ENCODE data around the gene GPR146.
"Not testable (repeated sequence)": the region's sequence is repeated elsewhere in the genome, so short reads cannot be mapped to it uniquely, and the experiment has no call there.

The GPR146 gene

DNA sequence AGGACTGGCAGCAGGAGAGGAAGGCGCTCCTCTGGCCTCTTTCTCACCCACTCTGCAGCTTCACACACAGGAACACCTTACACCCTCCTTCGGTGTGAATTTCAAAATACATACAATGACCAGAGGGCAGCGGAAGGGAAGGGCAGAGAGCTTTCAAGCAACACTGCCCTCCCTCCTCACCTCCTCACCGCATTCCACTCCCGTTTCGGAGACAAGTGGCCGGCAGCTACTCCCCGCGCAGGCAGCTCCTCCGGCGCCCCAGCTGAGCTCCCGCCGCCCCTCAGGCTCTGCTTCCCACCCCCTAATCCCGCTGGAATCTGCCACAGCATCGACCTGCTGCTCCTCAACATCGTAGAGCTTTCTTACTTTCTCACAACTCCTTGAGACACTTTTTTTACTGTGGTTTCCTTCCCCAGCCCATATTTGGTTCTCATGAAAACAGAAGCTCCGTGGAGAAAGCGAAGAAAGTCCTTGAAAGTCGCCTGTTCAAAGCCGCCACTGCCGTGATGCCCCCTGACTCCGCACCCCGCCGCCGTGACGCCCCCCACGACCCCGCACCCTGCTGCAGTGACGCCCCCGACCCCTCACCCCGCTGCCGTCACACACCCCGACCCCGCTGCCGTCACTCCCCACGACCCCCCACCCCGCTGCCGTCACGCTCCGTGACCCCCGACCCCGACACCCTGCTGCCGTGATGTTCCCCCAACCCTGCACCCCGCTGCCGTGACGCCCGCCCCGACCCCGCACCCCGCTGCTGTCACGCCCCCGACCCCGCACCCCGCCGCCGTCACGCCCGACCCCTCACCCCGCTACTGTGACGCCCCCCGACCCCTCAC lies 29.0 kb downstream of the GPR146 start:
- Histone ChIP-seq H3K79me2 (ENCODE audit: insufficient read depth, low read length) (no peaks in the 10 kb centered on the region), H4K20me1 (ENCODE audit: low read depth, low read length) (0 out of 2 replicates have a peak, but pooled peaks cover 4% of the 10 kb centered on the region), H2AFZ (ENCODE audit: low read depth, low read length, severe bottlenecking) (no peak overlapping the region), H3K4me2 (ENCODE audit: low read depth, low read length, poor library complexity, severe bottlenecking) (no peak overlapping the region), H3F3A (ENCODE audit: insufficient read depth) (0 out of 2 replicates have a peak, but pooled peaks cover 2% of the 10 kb centered on the region), H3K9me3 (ENCODE audit: insufficient read depth, low read length) (peaks cover 9% of the 10 kb centered on the region; the same call in 1 of the 2 replicates), H3K4me3 (ENCODE audit: insufficient read depth, low read length, poor library complexity, severe bottlenecking) (no peak overlapping the region), H3K27ac (ENCODE audit: low read depth, low read length) (no peak overlapping the region), H3K27me3 (ENCODE audit: low read length) (no peaks in the 10 kb centered on the region), H3K9me2 (replicated peaks; ENCODE audit: insufficient read depth, low read length) (no peaks in the 10 kb centered on the region), H3K36me3 (ENCODE audit: low read length) (no peaks in the 10 kb centered on the region), H3K9ac (ENCODE audit: low read length) (no peak overlapping the region)
- TF ChIP-seq EZH2phosphoT487 (conservative IDR thresholded peaks at IDR 0.05; ENCODE audit: low read length), result no peak
- TF ChIP-seq, protein P1, sequence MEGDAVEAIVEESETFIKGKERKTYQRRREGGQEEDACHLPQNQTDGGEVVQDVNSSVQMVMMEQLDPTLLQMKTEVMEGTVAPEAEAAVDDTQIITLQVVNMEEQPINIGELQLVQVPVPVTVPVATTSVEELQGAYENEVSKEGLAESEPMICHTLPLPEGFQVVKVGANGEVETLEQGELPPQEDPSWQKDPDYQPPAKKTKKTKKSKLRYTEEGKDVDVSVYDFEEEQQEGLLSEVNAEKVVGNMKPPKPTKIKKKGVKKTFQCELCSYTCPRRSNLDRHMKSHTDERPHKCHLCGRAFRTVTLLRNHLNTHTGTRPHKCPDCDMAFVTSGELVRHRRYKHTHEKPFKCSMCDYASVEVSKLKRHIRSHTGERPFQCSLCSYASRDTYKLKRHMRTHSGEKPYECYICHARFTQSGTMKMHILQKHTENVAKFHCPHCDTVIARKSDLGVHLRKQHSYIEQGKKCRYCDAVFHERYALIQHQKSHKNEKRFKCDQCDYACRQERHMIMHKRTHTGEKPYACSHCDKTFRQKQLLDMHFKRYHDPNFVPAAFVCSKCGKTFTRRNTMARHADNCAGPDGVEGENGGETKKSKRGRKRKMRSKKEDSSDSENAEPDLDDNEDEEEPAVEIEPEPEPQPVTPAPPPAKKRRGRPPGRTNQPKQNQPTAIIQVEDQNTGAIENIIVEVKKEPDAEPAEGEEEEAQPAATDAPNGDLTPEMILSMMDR (IDR thresholded peaks at IDR 0.05; ENCODE audit: insufficient read depth, low read length, poor library complexity, severe bottlenecking), result no peak

DNA sequence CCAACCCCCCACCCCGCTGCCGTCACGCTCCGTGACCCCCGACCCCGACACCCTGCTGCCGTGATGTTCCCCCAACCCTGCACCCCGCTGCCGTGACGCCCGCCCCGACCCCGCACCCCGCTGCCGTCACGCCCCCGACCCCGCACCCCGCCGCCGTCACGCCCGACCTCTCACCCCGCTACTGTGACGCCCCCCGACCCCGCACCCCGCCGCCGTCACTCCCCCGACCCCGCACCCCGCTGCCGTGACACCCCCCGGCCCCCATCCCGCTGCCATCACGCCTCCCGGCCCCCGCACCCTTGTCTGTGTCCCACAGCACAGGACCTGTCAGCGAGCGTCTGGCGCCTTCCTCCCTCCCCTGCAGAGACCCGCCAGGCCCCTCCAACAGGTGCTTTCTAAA lies 29.7 kb downstream of the GPR146 start:
- not testable (repeated sequence) for H4K20me1 ChIP-seq (ENCODE audit: low read depth, low read length); H2AFZ ChIP-seq (ENCODE audit: low read depth, low read length, severe bottlenecking); H3K9me3 ChIP-seq (ENCODE audit: insufficient read depth, low read length); H3K4me2 ChIP-seq (ENCODE audit: low read depth, low read length, poor library complexity, severe bottlenecking); H3K36me3 ChIP-seq (ENCODE audit: low read length); H3K27me3 ChIP-seq (ENCODE audit: low read length); H3K27ac ChIP-seq (ENCODE audit: low read depth, low read length); H3K79me2 ChIP-seq (ENCODE audit: insufficient read depth, low read length); H3K9me2 ChIP-seq (replicated peaks; ENCODE audit: insufficient read depth, low read length); H3K9ac ChIP-seq (ENCODE audit: low read length); H3F3A ChIP-seq (ENCODE audit: insufficient read depth); H3K4me3 ChIP-seq (ENCODE audit: insufficient read depth, low read length, poor library complexity, severe bottlenecking)

DNA sequence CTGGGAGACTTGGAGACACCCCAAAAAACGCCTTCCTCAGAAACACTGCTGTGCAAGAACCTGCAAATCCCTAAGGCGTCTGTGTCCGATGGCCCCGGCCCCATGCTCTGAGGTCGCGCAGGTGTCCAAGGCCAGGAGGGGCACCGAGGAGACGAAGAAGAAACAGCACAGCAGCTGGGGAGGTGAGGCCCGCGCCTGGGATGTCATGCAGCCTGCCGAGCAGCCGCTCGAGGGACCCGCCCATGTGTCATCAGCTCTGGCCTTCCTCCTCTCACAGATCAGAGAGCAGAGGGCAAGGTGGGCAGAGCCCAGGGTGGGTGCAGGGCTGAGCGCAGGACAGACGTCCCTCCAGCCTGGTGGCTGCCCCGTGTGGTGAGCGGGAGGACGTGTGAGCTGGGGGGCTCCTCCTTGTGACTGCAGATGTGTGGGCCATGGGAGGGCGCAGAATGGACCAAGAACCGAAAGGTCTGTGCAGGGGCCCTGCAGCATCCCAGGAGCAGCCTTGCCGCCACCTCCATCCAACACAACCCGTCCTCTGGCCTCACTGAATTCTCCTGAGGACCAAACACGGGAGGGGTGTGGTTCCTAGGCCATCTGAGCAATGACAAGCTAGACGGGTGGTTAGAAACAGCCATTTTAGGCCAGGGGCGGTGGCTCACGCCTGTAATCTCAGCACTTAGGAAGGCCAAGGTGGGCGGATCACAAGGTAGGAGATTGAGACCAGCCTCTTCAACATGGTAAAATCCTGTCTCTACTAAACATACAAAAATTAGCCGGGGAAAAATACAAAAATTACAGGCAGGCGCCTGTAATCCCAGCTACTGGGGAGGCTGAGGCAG lies 30.5 kb downstream of the GPR146 start:
- no peak overlapping the region for H3K4me3 ChIP-seq (ENCODE audit: insufficient read depth, low read length, poor library complexity, severe bottlenecking)
- H4K20me1 ChIP-seq (ENCODE audit: low read depth, low read length), result 0 out of 2 replicates have a peak, but pooled peaks cover 7% of the 10 kb centered on the region
- H3F3A ChIP-seq (ENCODE audit: insufficient read depth), result 0 out of 2 replicates have a peak, but pooled peaks cover 2% of the 10 kb centered on the region
- no peak overlapping the region for H3K9ac ChIP-seq (ENCODE audit: low read length)
- TF ChIP-seq EZH2phosphoT487 (conservative IDR thresholded peaks at IDR 0.05; ENCODE audit: low read length), result no peak
- TF ChIP-seq, protein P1 (IDR thresholded peaks at IDR 0.05; ENCODE audit: insufficient read depth, low read length, poor library complexity, severe bottlenecking), result no peak
- no peaks in the 10 kb centered on the region for H3K27me3 ChIP-seq (ENCODE audit: low read length)
- H3K79me2 ChIP-seq (ENCODE audit: insufficient read depth, low read length), result no peaks in the 10 kb centered on the region
- no peak overlapping the region for H3K27ac ChIP-seq (ENCODE audit: low read depth, low read length)
- peaks cover 9% of the 10 kb centered on the region; the same call in 1 of the 2 replicates for H3K9me3 ChIP-seq (ENCODE audit: insufficient read depth, low read length)
- H3K36me3 ChIP-seq (ENCODE audit: low read length), result no peaks in the 10 kb centered on the region
- H3K4me2 ChIP-seq (ENCODE audit: low read depth, low read length, poor library complexity, severe bottlenecking), result no peak overlapping the region
- no peaks in the 10 kb centered on the region for H3K9me2 ChIP-seq (replicated peaks; ENCODE audit: insufficient read depth, low read length)
- no peak overlapping the region for H2AFZ ChIP-seq (ENCODE audit: low read depth, low read length, severe bottlenecking)
